Caco-2 (cell line): Measurements from ENCODE around the gene JSRP1. TPM values are rescaled to one million over a fixed set of nuclear protein-coding genes. Genes with fewer than 3 reads are reported as not detected.
A peak's percentile ranks its signal among the peaks of the same experiment; 100 is the strongest.

Experiments
- BruUV-seq: library from RNA; stranded (reverse); fragments of 400-500 nt; replicated peaks from 2 replicates; lab custom pipeline; 2021; lab: Mats Ljungman, UMichigan
- CTCF ChIA-PET: fragments of 300-600 bp; sonication (Branson Sonifier 250); formaldehyde crosslinking; loops from one replicate; lab custom pipeline; 2022; ENCODE audit warnings: antibody characterized with exemption; lab: Charles Lee
- POLR2A ChIA-PET: fragments of 300-600 bp; sonication (Branson Sonifier 250); formaldehyde crosslinking; loops from one replicate; lab custom pipeline; 2022; ENCODE audit warnings: antibody characterized with exemption; lab: Charles Lee
- DNase-seq, 2 experiments: peaks; one replicate each; pipeline versions ENCODE4 v3.0.0 to v3.0.0-alpha.2; 2020 to 2022
- H3K27me3 ChIP-seq: replicated peaks from 2 replicates; pipeline ENCODE4 v1.6.0; 2011; ENCODE audit warnings: low read length; ENCODE audit not compliant: control insufficient read depth, insufficient read depth
- H3K36me3 ChIP-seq: 2 replicates; pipeline ENCODE4 v1.5.1; 2011; ENCODE audit warnings: low read length; ENCODE audit not compliant: control insufficient read depth, insufficient read depth
- H3K4me1 ChIP-seq: fragments of 250-450 bp; sonication (Bioruptor Pico); 2 replicates; pipeline ENCODE4 v1.5.1; 2020; ENCODE audit warnings: mild to moderate bottlenecking
- H3K4me3 ChIP-seq: 2 replicates; pipeline ENCODE4 v1.5.1; 2011; ENCODE audit warnings: low read depth, mild to moderate bottlenecking, control low read depth, low read length
- H3K9me3 ChIP-seq: fragments of 250-450 bp; sonication (Bioruptor Pico); 2 replicates; pipeline ENCODE4 v1.5.1; 2020; ENCODE audit warnings: mild to moderate bottlenecking, moderate library complexity
- H3K27ac Mint-ChIP-seq: one replicate; pipeline ENCODE4 v1.8.0; 2022; ENCODE audit warnings: mixed read lengths; ENCODE audit not compliant: unreplicated experiment
- H3K27me3 Mint-ChIP-seq: one replicate; pipeline ENCODE4 v1.8.0; 2022; ENCODE audit warnings: mixed read lengths; ENCODE audit not compliant: insufficient read depth, unreplicated experiment
- H3K36me3 Mint-ChIP-seq: one replicate; pipeline ENCODE4 v1.8.0; 2022; ENCODE audit warnings: mild to moderate bottlenecking, mixed read lengths; ENCODE audit not compliant: insufficient read depth, unreplicated experiment
- H3K4me1 Mint-ChIP-seq: one replicate; pipeline ENCODE4 v1.8.0; 2022; ENCODE audit warnings: low read depth, mixed read lengths; ENCODE audit not compliant: unreplicated experiment
- H3K4me3 Mint-ChIP-seq: one replicate; pipeline ENCODE4 v1.8.0; 2022; ENCODE audit warnings: mild to moderate bottlenecking, moderate library complexity, mixed read lengths; ENCODE audit not compliant: unreplicated experiment
- H3K9me3 Mint-ChIP-seq: one replicate; pipeline ENCODE4 v1.8.0; 2022; ENCODE audit warnings: mixed read lengths; ENCODE audit not compliant: unreplicated experiment
- intact Hi-C: fragments of 100-400 bp; cut with micrococcal nuclease; formaldehyde crosslinking; loops from one replicate; pipeline ENCODE4 v1.10.0; 2022; ENCODE audit not compliant: unreplicated experiment
- total RNA-seq: library from RNA; stranded (reverse); gene quantifications from 2 replicates; pipeline ENCODE4 v1.2.3, GENCODE V29; 2022
- TF ChIP-seq, protein P1 (sequence below), 2 experiments: fragments of 200-600 bp in 1 of 2; IDR thresholded peaks; 1 replicate in 1 of 2; 2 replicates in 1 of 2; pipeline versions ENCODE4 v1.5.1 to v1.8.0; 2011 to 2022; ENCODE audit warnings: antibody characterized with exemption in 1 of 2, control low read depth in 1 of 2, inconsistent platforms in 1 of 2, low read depth in 1 of 2, low read length in 1 of 2, mild to moderate bottlenecking in 1 of 2, moderate library complexity in 1 of 2; ENCODE audit not compliant: insufficient read depth in 1 of 2, severe bottlenecking in 1 of 2, unreplicated experiment in 1 of 2

Gene JSRP1
- total RNA-seq, 1 experiment from 2014 or later, result not detected

DNA sequence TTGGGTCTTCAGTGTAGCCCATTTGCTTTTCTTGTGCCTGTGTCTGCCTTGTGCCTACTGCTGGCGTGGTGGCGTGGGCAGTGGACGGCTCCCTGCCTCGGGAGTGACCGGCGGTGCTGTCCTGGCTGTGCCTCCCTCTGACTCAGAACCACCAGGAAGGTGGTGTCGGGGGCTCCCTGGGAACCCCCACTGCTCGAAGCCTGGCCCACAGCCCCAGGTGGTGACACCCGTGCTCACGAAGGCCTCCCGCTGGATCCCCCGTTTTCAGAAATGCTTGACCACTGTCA is 12.1 kb downstream of the JSRP1 start:
- H3K4me3 ChIP-seq, result no peak overlapping the region
- Mint-ChIP-seq H3K36me3 (peaks cover 91% of the 10 kb centered on the region), H3K27me3 (no peaks in the 10 kb centered on the region), H3K9me3 (no peaks in the 10 kb centered on the region), H3K4me1 (peaks cover 17% of the 10 kb centered on the region), H3K27ac (no peak overlapping the region), H3K4me3 (no peak overlapping the region)
- TF ChIP-seq, protein P1, sequence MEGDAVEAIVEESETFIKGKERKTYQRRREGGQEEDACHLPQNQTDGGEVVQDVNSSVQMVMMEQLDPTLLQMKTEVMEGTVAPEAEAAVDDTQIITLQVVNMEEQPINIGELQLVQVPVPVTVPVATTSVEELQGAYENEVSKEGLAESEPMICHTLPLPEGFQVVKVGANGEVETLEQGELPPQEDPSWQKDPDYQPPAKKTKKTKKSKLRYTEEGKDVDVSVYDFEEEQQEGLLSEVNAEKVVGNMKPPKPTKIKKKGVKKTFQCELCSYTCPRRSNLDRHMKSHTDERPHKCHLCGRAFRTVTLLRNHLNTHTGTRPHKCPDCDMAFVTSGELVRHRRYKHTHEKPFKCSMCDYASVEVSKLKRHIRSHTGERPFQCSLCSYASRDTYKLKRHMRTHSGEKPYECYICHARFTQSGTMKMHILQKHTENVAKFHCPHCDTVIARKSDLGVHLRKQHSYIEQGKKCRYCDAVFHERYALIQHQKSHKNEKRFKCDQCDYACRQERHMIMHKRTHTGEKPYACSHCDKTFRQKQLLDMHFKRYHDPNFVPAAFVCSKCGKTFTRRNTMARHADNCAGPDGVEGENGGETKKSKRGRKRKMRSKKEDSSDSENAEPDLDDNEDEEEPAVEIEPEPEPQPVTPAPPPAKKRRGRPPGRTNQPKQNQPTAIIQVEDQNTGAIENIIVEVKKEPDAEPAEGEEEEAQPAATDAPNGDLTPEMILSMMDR (IDR thresholded peaks at IDR 0.05; ENCODE audit: insufficient read depth in 1 of 2, low read depth in 1 of 2, low read length in 1 of 2, severe bottlenecking in 1 of 2, unreplicated experiment in 1 of 2), result no peak
- CTCF ChIA-PET, result no interaction called here
- no peaks in the 10 kb centered on the region for H3K9me3 ChIP-seq
- no peak for DNase-seq
- POLR2A ChIA-PET, result no interaction called here
- intact Hi-C loops, result no loop called here
- H3K36me3 ChIP-seq, result peaks cover 2% of the 10 kb centered on the region
- no TSS peak for BruUV-seq
- peaks cover 23% of the 10 kb centered on the region for H3K4me1 ChIP-seq
- no peaks in the 10 kb centered on the region for H3K27me3 ChIP-seq

DNA sequence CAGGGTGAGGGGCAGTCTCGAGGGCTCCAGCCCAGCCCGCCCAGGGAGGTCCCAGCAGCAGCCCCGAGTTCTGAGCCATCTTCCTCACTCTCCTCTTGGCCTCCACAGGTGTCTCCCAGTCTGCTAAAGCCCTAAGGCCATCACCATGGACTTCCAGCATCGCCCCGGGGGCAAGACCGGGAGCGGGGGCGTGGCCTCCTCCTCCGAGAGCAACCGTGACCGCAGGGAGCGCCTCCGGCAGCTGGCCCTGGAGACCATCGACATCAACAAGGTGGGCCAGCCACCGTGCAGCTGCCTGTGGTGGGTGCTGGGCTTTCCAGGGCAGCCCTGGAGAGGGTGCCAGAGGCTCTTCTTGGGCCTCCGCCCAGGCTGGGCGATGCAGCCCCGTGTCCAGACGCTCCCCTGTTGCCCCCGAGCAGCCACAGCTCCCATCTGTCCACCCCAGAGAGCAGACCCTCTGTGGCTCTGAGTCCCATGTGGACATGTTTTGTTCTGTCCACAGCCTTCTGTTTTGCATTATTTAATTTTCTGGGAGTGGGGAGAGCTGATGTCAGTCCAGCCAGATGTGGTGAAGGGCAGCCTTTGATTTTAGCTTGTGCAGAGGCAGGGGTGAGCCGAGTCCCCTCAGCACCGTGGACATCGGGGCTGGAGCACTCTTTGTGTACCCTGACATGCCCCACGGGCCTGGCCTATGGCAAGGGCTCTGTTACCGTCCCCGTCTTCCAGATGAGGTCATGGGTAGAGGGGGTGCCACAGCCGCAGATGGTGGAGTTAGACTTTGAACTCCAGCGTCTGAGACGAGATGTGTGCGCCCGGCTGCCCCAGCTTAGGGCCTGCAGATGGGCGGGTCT is 12.7 kb downstream of the JSRP1 start:
- BruUV-seq, result no TSS peak
- Mint-ChIP-seq H3K27me3 (no peaks in the 10 kb centered on the region), H3K36me3 (peaks cover 91% of the 10 kb centered on the region), H3K27ac (no peak overlapping the region), H3K4me1 (peaks cover 21% of the 10 kb centered on the region), H3K4me3 (no peak overlapping the region), H3K9me3 (no peaks in the 10 kb centered on the region)
- Histone ChIP-seq H3K4me3 (no peak overlapping the region), H3K9me3 (no peaks in the 10 kb centered on the region), H3K27me3 (no peaks in the 10 kb centered on the region), H3K4me1 (peaks cover 27% of the 10 kb centered on the region), H3K36me3 (peaks cover 2% of the 10 kb centered on the region)
- DNase-seq, result no peak
- intact Hi-C loops, result no loop called here
- CTCF ChIA-PET, result no interaction called here
- POLR2A ChIA-PET, result no interaction called here
- TF ChIP-seq, protein P1 (IDR thresholded peaks at IDR 0.05; ENCODE audit: insufficient read depth in 1 of 2, low read depth in 1 of 2, low read length in 1 of 2, severe bottlenecking in 1 of 2, unreplicated experiment in 1 of 2), result no peak

GRCh38 chr19:2242816-2243215 is 13.4 kb downstream of the JSRP1 start:
- no peaks in the 10 kb centered on the region for H3K27me3 Mint-ChIP-seq

More at GRCh38 chr19:2242816-2243215, 13.4 kb downstream of the JSRP1 start:
- H3K27me3 ChIP-seq, result no peaks in the 10 kb centered on the region
- Mint-ChIP-seq H3K27ac (peak overlapping the region; percentile 79), H3K4me1 (peaks cover 23% of the 10 kb centered on the region), H3K36me3 (peaks cover 88% of the 10 kb centered on the region), H3K9me3 (no peaks in the 10 kb centered on the region), H3K4me3 (no peak overlapping the region)
- no peak for DNase-seq
- no peaks in the 10 kb centered on the region for H3K9me3 ChIP-seq
- TF ChIP-seq, protein P1 (IDR thresholded peaks at IDR 0.05; ENCODE audit: insufficient read depth in 1 of 2, low read depth in 1 of 2, low read length in 1 of 2, severe bottlenecking in 1 of 2, unreplicated experiment in 1 of 2), result no peak
- peaks cover 34% of the 10 kb centered on the region for H3K4me1 ChIP-seq
- H3K4me3 ChIP-seq, result no peak overlapping the region
- H3K36me3 ChIP-seq, result peaks cover 2% of the 10 kb centered on the region
- intact Hi-C loops, result no loop called here
- BruUV-seq, result no TSS peak
- CTCF ChIA-PET, result no interaction called here
- POLR2A ChIA-PET, result no interaction called here
